GM12878 (cell line): Measurements from ENCODE around the gene PLOD2. TPM values are rescaled to one million over a fixed set of nuclear protein-coding genes. Genes with fewer than 3 reads are reported as not detected.

ENCODE experiments used
- ATAC-seq: fragments of 200-7000 bp; cut with Tn5 transposase; 3 replicates; pipeline ENCODE4 v1.9.1; 2020; ENCODE audit warnings: mild to moderate bottlenecking, moderate library complexity
- BruUV-seq: library from RNA; stranded (reverse); fragments of 400-500 nt; replicated peaks from 2 replicates; lab custom pipeline; 2021; lab: Mats Ljungman, UMichigan
- CTCF ChIA-PET: fragments of 300-600 bp; sonication (Branson Sonifier 250); formaldehyde crosslinking; extraction: SDS; loops from one replicate; lab custom pipeline; 2021; ENCODE audit warnings: inconsistent platforms; lab: Yijun Ruan, JAX
- POLR2A ChIA-PET: fragments of 350-600 bp; formaldehyde crosslinking; extraction: SDS; loops from one replicate; lab custom pipeline; 2021; ENCODE audit warnings: inconsistent platforms; lab: Charles Lee
- RAD21 ChIA-PET: fragments of 300-600 bp; sonication (Branson Sonifier 250); formaldehyde crosslinking; loops from one replicate; lab custom pipeline; 2023; ENCODE audit warnings: antibody characterized with exemption; ENCODE audit not compliant: unreplicated experiment; lab: Charles Lee
- SMC1A ChIA-PET: fragments of 300-600 bp; sonication (Branson Sonifier 250); formaldehyde crosslinking; loops from one replicate; lab custom pipeline; 2023; ENCODE audit not compliant: unreplicated experiment, uncharacterized antibody; lab: Charles Lee
- DNase-seq: peaks from one replicate; pipeline ENCODE4 v3.0.0-alpha.2; 2011; ENCODE audit warnings: low read depth, low spot score
- FAIRE-seq: peaks from 3 replicates; lab custom pipeline; 2011; peaks lifted over from hg19 to GRCh38; lab: Jason Lieb, UNC
- H2AFZ ChIP-seq: 2 replicates; pipeline ENCODE4 v1.6.0; 2011; ENCODE audit warnings: low read depth, low read length, control low read depth; ENCODE audit not compliant: control insufficient read depth
- H3K27ac ChIP-seq: 2 replicates; pipeline ENCODE4 v1.5.1; 2011; ENCODE audit warnings: control low read depth; ENCODE audit not compliant: control insufficient read depth, insufficient read depth
- H3K27me3 ChIP-seq, 2 experiments: replicated peaks in 1 of 2; 2 replicates each; pipeline versions ENCODE4 v1.6.0 to v1.6.1; 2011; ENCODE audit warnings: low read length in 1 of 2; ENCODE audit not compliant: control insufficient read depth in 2 of 2, insufficient read depth in 2 of 2
- H3K36me3 ChIP-seq, 2 experiments: 2 replicates each; pipeline ENCODE4 v1.5.1; 2011; ENCODE audit warnings: low read length in 1 of 2; ENCODE audit not compliant: control insufficient read depth in 2 of 2, insufficient read depth in 2 of 2
- H3K4me1 ChIP-seq: 2 replicates; pipeline ENCODE4 v1.6.1; 2011; ENCODE audit warnings: mild to moderate bottlenecking, low read length, moderate library complexity, mixed read lengths; ENCODE audit not compliant: control insufficient read depth, insufficient read depth
- H3K4me2 ChIP-seq: 2 replicates; pipeline ENCODE4 v1.6.0; 2011; ENCODE audit warnings: control low read depth; ENCODE audit not compliant: control insufficient read depth, insufficient read depth
- H3K4me3 ChIP-seq: fragments of 200-600 bp; sonication (generic); 2 replicates; pipeline ENCODE4 v1.5.1; 2016
- H3K79me2 ChIP-seq: 2 replicates; pipeline ENCODE4 v1.6.0; 2011; ENCODE audit warnings: low read length; ENCODE audit not compliant: control insufficient read depth, insufficient read depth
- H3K9ac ChIP-seq: 2 replicates; pipeline ENCODE4 v1.8.0; 2011; ENCODE audit warnings: low read length, control low read depth, mixed read lengths; ENCODE audit not compliant: control insufficient read depth, insufficient read depth
- H3K9me3 ChIP-seq: replicated peaks from 3 replicates; pipeline ENCODE4 v1.5.1; 2011; ENCODE audit warnings: mild to moderate bottlenecking, low read length; ENCODE audit not compliant: control insufficient read depth, insufficient read depth
- H4K20me1 ChIP-seq: 2 replicates; pipeline ENCODE4 v1.6.0; 2011; ENCODE audit not compliant: control insufficient read depth, insufficient read depth
- E2F8 ChIP-seq: fragments of 450-650 bp; IDR thresholded peaks from 2 replicates; pipeline ENCODE4 v1.6.1; 2018; ENCODE audit warnings: mild to moderate bottlenecking, low read depth, moderate library complexity; ENCODE audit not compliant: partially characterized antibody
- ETV6 ChIP-seq, 2 experiments: fragments of 450-650 bp in 1 of 2; IDR thresholded peaks in 1 of 2; conservative IDR thresholded peaks in 1 of 2; 2 replicates each; pipeline ENCODE4 v1.6.1; 2014; ENCODE audit warnings: antibody characterized with exemption in 1 of 2, borderline replicate concordance in 1 of 2, low read depth in 1 of 2, mild to moderate bottlenecking in 1 of 2, moderate library complexity in 1 of 2
- EZH2 ChIP-seq: IDR thresholded peaks from 2 replicates; pipeline ENCODE4 v1.6.1; 2012; ENCODE audit warnings: low read depth, mild to moderate bottlenecking, control low read depth, inconsistent platforms, low read length, borderline replicate concordance; ENCODE audit not compliant: control insufficient read depth
- HCFC1 ChIP-seq: fragments of 150-350 bp; IDR thresholded peaks from 2 replicates; pipeline ENCODE4 v1.6.1; 2014; ENCODE audit warnings: low read length
- KLF5 ChIP-seq: fragments of 450-650 bp; IDR thresholded peaks from 2 replicates; pipeline ENCODE4 v1.6.1; 2014; ENCODE audit warnings: mild to moderate bottlenecking; ENCODE audit not compliant: partially characterized antibody
- NFXL1 ChIP-seq: fragments of 450-650 bp; IDR thresholded peaks from 2 replicates; pipeline ENCODE4 v1.6.1; 2017; ENCODE audit warnings: antibody characterized with exemption, mild to moderate bottlenecking, borderline replicate concordance
- POLR2AphosphoS2 ChIP-seq: IDR thresholded peaks from 2 replicates; pipeline ENCODE4 v1.6.1; 2011; ENCODE audit warnings: low read depth, mild to moderate bottlenecking, low read length, improper control_type of control experiment, moderate library complexity
- POU2F2 ChIP-seq: IDR thresholded peaks from 3 replicates; pipeline ENCODE4 v1.6.1; 2011; ENCODE audit warnings: low read depth, mild to moderate bottlenecking, low read length, borderline replicate concordance
- RFX5 ChIP-seq: IDR thresholded peaks from 2 replicates; pipeline ENCODE4 v1.6.1; 2011; ENCODE audit warnings: low read depth, low read length, improper control_type of control experiment
- SMARCA5 ChIP-seq: fragments of 450-650 bp; IDR thresholded peaks from 2 replicates; pipeline ENCODE4 v1.6.1; 2017; ENCODE audit warnings: mild to moderate bottlenecking
- SREBF2 ChIP-seq: IDR thresholded peaks from 2 replicates; pipeline ENCODE4 v1.6.1; 2012; ENCODE audit warnings: mild to moderate bottlenecking, low read length
- TBL1XR1 ChIP-seq: IDR thresholded peaks from 2 replicates; pipeline ENCODE4 v1.6.1; 2012; ENCODE audit warnings: low read depth, low read length, improper control_type of control experiment
- ZNF217 ChIP-seq: fragments of 450-650 bp; IDR thresholded peaks from 2 replicates; pipeline ENCODE4 v1.6.1; 2017; ENCODE audit warnings: antibody characterized with exemption, mild to moderate bottlenecking
- ZNF622 ChIP-seq: fragments of 450-650 bp; IDR thresholded peaks from 2 replicates; pipeline ENCODE4 v1.6.1; 2017; ENCODE audit warnings: mild to moderate bottlenecking, inconsistent platforms
- WGBS: methylation state at CpG from one replicate; pipeline ENCODE4 v1.1.6; 2016; ENCODE audit warnings: low lambda C conversion rate; ENCODE audit not compliant: insufficient replicate concordance, insufficient coverage; ENCODE audit errors: missing lambda C conversion rate; 5-methylcytosine and 5-hydroxymethylcytosine counted together
- in situ Hi-C: fragments of 300-500 bp; cut with MboI; formaldehyde crosslinking; loops from 9 replicates; pipeline ENCODE4 v1.14.3; 2018; ENCODE audit warnings: mixed read lengths
- intact Hi-C: fragments of 100-400 bp; cut with micrococcal nuclease; formaldehyde crosslinking; loops from one replicate; pipeline ENCODE4 v1.14.2; 2022; ENCODE audit not compliant: unreplicated experiment
- polyA plus RNA-seq, 11 experiments: library from polyadenylated mRNA; depleted of rRNA in 4 of 11; unstranded in 6 of 11; stranded (reverse) in 5 of 11; fragments of >200 nt; fragmentation: Nextera tagmentation in 4 of 11; fragmentation: Illumina TruSeq in 1 of 11; extraction: Ambion mirVana in 4 of 11; extraction: Trizol in 1 of 11; gene quantifications; 1 replicate in 1 of 11; 2 replicates in 10 of 11; pipeline versions ENCODE4 v1.2.1 to v1.2.3, GENCODE V29; 2011 to 2016; ENCODE audit warnings: inconsistent platforms in 2 of 11, missing spikeins in 2 of 11, low read depth in 1 of 11
- total RNA-seq, 4 experiments: library from RNA; depleted of rRNA in 3 of 4; stranded (reverse); fragments of >200 nt in 3 of 4; fragmentation: Illumina TruSeq in 1 of 4; extraction: Trizol in 1 of 4; gene quantifications; 2 replicates each; pipeline versions ENCODE4 v1.2.1 to v1.2.3, GENCODE V29; 2013 to 2021

PLOD2 gene
- total and polyA plus RNA-seq, 10 of the 15 experiments (the other 5 are each of a cell fraction or from before 2014, with no cell fraction given) = 0.03 to 0.56 (median 0.33) TPM; not detected in 4

GRCh38 chr3:146177072-146177471 lies 16.1 kb upstream of the PLOD2 start:
- SMC1A ChIA-PET = interaction anchor here (1.3 to 2.1 kb wide), 2 partner anchors 12 kb away, joined by 3 to 6 read pairs; no protein-coding TSS in a partner anchor
- 0% methylated on average over 3 of the region's 3 CpGs for WGBS
- H3K9ac ChIP-seq = no peak overlapping the region
- RAD21 ChIA-PET = no interaction called here
- no TSS peak for BruUV-seq
- H3K9me3 ChIP-seq = no peaks in the 10 kb centered on the region
- DNase-seq (no peak), FAIRE-seq (no peak)
- intact Hi-C loops = no loop called here
- CTCF ChIA-PET = interaction anchor here (3.3 kb wide), 1 partner anchor 11 kb away, joined by 12 read pairs; no protein-coding TSS in a partner anchor
- no peaks in the 10 kb centered on the region for H3K36me3 ChIP-seq
- H3K4me1 ChIP-seq = no peaks in the 10 kb centered on the region
- no peak overlapping the region for H3K4me3 ChIP-seq
- H4K20me1 ChIP-seq = no peaks in the 10 kb centered on the region
- TF ChIP-seq POLR2AphosphoS2 (no peak), ZNF217 (no peak), HCFC1 (no peak), E2F8 (no peak), ZNF622 (no peak), KLF5 (no peak), NFXL1 (no peak), POU2F2 (no peak), RFX5 (no peak), TBL1XR1 (no peak), SREBF2 (no peak), ETV6 (conservative IDR thresholded peaks at IDR 0.05 in 1 of 2, IDR thresholded peaks at IDR 0.05 in 1 of 2; ENCODE audit: borderline replicate concordance in 1 of 2, low read depth in 1 of 2) (no peak), EZH2 (no peak), SMARCA5 (no peak)
- TF ChIP-seq, all 136 proteins: peak for 0
- H3K4me2 ChIP-seq = no peak overlapping the region
- H3K27me3 ChIP-seq = no peaks in the 10 kb centered on the region
- POLR2A ChIA-PET = no interaction called here
- no peak for ATAC-seq
- in situ Hi-C loops = loop anchor here (25.0 kb wide), 1 partner anchor 390 kb away; no protein-coding TSS in a partner anchor
- no peak overlapping the region for H2AFZ ChIP-seq
- H3K79me2 ChIP-seq = no peaks in the 10 kb centered on the region
- no peak overlapping the region for H3K27ac ChIP-seq
